Breast epithelium (tissue), 3 donors: Measurements from ENCODE around the gene CACNA2D3.

ENCODE experiments used
- POLR2A ChIP-seq: fragments of 450-650 bp; IDR thresholded peaks from one replicate; pipeline ENCODE4 v1.6.1; 2016; ENCODE audit warnings: antibody characterized with exemption, mild to moderate bottlenecking, moderate library complexity
- TF ChIP-seq, protein P1 (sequence below), 3 donors: fragments of 450-650 bp; IDR thresholded peaks; one replicate each; pipeline ENCODE4 v1.5.1; 2016 to 2017; ENCODE audit warnings: antibody characterized with exemption in 3 of 3, mild to moderate bottlenecking in 3 of 3, moderate library complexity in 3 of 3

DNA sequence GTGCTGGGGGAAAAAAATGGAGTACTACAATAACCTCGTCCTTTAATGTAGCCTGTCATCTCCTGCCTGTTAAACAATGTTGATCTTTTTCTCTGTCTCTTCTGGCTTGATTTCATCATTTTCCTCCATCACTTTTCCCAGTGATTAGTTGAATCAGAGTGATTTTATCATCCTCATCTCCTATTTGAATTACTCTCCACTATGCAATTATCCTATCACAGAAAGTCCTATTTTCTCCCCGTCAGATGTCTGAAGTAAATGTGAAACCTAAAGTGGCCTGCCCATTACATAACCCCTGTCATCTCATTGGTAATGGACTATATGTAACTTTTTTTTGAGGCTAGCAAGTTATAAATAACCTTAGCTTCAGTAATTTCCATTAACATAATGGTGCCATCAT lies 201.8 kb downstream of the CACNA2D3 start:
- no peak for TF ChIP-seq POLR2A
- TF ChIP-seq, protein P1, sequence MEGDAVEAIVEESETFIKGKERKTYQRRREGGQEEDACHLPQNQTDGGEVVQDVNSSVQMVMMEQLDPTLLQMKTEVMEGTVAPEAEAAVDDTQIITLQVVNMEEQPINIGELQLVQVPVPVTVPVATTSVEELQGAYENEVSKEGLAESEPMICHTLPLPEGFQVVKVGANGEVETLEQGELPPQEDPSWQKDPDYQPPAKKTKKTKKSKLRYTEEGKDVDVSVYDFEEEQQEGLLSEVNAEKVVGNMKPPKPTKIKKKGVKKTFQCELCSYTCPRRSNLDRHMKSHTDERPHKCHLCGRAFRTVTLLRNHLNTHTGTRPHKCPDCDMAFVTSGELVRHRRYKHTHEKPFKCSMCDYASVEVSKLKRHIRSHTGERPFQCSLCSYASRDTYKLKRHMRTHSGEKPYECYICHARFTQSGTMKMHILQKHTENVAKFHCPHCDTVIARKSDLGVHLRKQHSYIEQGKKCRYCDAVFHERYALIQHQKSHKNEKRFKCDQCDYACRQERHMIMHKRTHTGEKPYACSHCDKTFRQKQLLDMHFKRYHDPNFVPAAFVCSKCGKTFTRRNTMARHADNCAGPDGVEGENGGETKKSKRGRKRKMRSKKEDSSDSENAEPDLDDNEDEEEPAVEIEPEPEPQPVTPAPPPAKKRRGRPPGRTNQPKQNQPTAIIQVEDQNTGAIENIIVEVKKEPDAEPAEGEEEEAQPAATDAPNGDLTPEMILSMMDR (IDR thresholded peaks at IDR 0.05): no peak
